B cell (primary cell): ENCODE data around the gene FUCA1. TPM values are rescaled to one million over a fixed set of nuclear protein-coding genes. Genes with fewer than 3 reads are reported as not detected.

ENCODE experiments used
- ATAC-seq: fragments of 200-7000 bp; cut with Tn5 transposase; one replicate; pipeline ENCODE4 v1.10.0; 2021; ENCODE audit warnings: low read depth, mild to moderate bottlenecking, moderate number of reproducible peaks, moderate library complexity
- CTCF ChIA-PET: fragments of 350-600 bp; sonication (Branson Sonifier 250); formaldehyde crosslinking; loops from one replicate; lab custom pipeline; 2021; ENCODE audit warnings: antibody characterized with exemption, inconsistent platforms; lab: Charles Lee
- POLR2A ChIA-PET: fragments of 350-600 bp; sonication (Branson Sonifier 250); formaldehyde crosslinking; loops from one replicate; lab custom pipeline; 2021; ENCODE audit warnings: antibody characterized with exemption; lab: Charles Lee
- DNase-seq: peaks from one replicate; pipeline ENCODE4 v3.0.0; 2013
- H2AFZ ChIP-seq: 2 replicates; pipeline ENCODE4 v1.6.1; 2012; ENCODE audit warnings: mild to moderate bottlenecking, low read depth, low read length; ENCODE audit not compliant: insufficient read depth, poor library complexity, severe bottlenecking
- H3K27ac ChIP-seq, 2 donors: 1 replicate in 1 of 2; 2 replicates in 1 of 2; pipeline ENCODE4 v1.5.1; 2012 to 2013; ENCODE audit warnings: low read length in 2 of 2, mild to moderate bottlenecking in 2 of 2, moderate library complexity in 1 of 2
- H3K27me3 ChIP-seq, 4 experiments: fragments of 200-600 bp in 1 of 4; sonication (generic) in 1 of 4; replicated peaks in 1 of 4; 1 replicate in 2 of 4; 2 replicates in 2 of 4; pipeline versions ENCODE4 v1.6.1 to v1.7.0; 2013 to 2016; ENCODE audit warnings: low read length in 3 of 4, mild to moderate bottlenecking in 2 of 4, mixed read lengths in 1 of 4, moderate library complexity in 1 of 4; ENCODE audit not compliant: insufficient read depth in 4 of 4, control insufficient read depth in 3 of 4; ENCODE audit errors: control extremely low read depth in 1 of 4
- H3K36me3 ChIP-seq, 2 experiments: replicated peaks in 1 of 2; 1 replicate in 1 of 2; 2 replicates in 1 of 2; pipeline versions ENCODE4 v1.6.1 to v1.7.1; 2013; ENCODE audit warnings: low read length in 1 of 2; ENCODE audit not compliant: insufficient read depth in 2 of 2, control insufficient read depth in 1 of 2; ENCODE audit errors: control extremely low read depth in 1 of 2, extremely low read depth in 1 of 2
- H3K4me1 ChIP-seq, 2 donors: fragments of 200-600 bp in 1 of 2; sonication (generic) in 1 of 2; 1 replicate in 1 of 2; 2 replicates in 1 of 2; pipeline versions ENCODE4 v1.5.1 to v1.6.1; 2013 to 2017; ENCODE audit warnings: low read length in 2 of 2; ENCODE audit not compliant: control insufficient read depth in 2 of 2, insufficient read depth in 2 of 2
- H3K4me2 ChIP-seq: replicated peaks from 2 replicates; pipeline ENCODE3; 2012; ENCODE audit warnings: mild to moderate bottlenecking, low read depth, low read length; ENCODE audit not compliant: poor library complexity, severe bottlenecking
- H3K4me3 ChIP-seq, 5 experiments: fragments of 200-600 bp in 1 of 5; sonication (generic) in 1 of 5; 1 replicate in 3 of 5; 2 replicates in 2 of 5; pipeline versions ENCODE4 v1.5.1 to v1.7.0; 2011 to 2016; ENCODE audit warnings: low read length in 4 of 5, mild to moderate bottlenecking in 4 of 5, low read depth in 2 of 5, control low read depth in 1 of 5, moderate library complexity in 1 of 5; ENCODE audit not compliant: insufficient read depth in 1 of 5; ENCODE audit errors: control extremely low read depth in 1 of 5, extremely low read depth in 1 of 5
- H3K79me2 ChIP-seq: fragments of 200-600 bp; sonication (generic); one replicate; pipeline ENCODE4 v1.6.0; 2016; ENCODE audit warnings: low read length; ENCODE audit not compliant: control insufficient read depth, insufficient read depth
- H3K9ac ChIP-seq: fragments of 200-600 bp; sonication (generic); 2 replicates; pipeline ENCODE4 v1.6.1; 2017; ENCODE audit warnings: mild to moderate bottlenecking, low read length, moderate library complexity
- H3K9me3 ChIP-seq, 3 donors: one replicate each; pipeline versions ENCODE4 v1.6.1 to v1.7.1; 2013; ENCODE audit warnings: low read length in 2 of 3; ENCODE audit not compliant: control insufficient read depth in 2 of 3, insufficient read depth in 1 of 3; ENCODE audit errors: control extremely low read depth in 1 of 3
- H4K20me1 ChIP-seq: 2 replicates; pipeline ENCODE4 v1.6.0; 2012; ENCODE audit warnings: mild to moderate bottlenecking, low read length; ENCODE audit not compliant: insufficient read depth, control insufficient read depth, poor library complexity, severe bottlenecking
- H3K27ac Mint-ChIP-seq: one replicate; pipeline ENCODE4 v1.8.0; 2021; ENCODE audit warnings: mixed read lengths
- H3K27me3 Mint-ChIP-seq: one replicate; pipeline ENCODE4 v1.8.0; 2021; ENCODE audit warnings: mixed read lengths
- H3K4me1 Mint-ChIP-seq: one replicate; pipeline ENCODE4 v1.8.0; 2021; ENCODE audit warnings: mixed read lengths
- H3K4me3 Mint-ChIP-seq: one replicate; pipeline ENCODE4 v1.8.0; 2021; ENCODE audit warnings: mixed read lengths
- H3K9me3 Mint-ChIP-seq: one replicate; pipeline ENCODE4 v1.8.0; 2022; ENCODE audit warnings: mixed read lengths; ENCODE audit not compliant: insufficient read depth
- CTCF ChIP-seq: fragments of 200-600 bp; IDR thresholded peaks from one replicate; pipeline ENCODE4 v1.8.0; 2022; ENCODE audit warnings: antibody characterized with exemption, mild to moderate bottlenecking
- EZH2 ChIP-seq: IDR thresholded peaks from 2 replicates; pipeline ENCODE4 v1.6.1; 2012; ENCODE audit warnings: borderline replicate concordance, low read depth, mild to moderate bottlenecking, moderate library complexity, low read length; ENCODE audit not compliant: insufficient read depth, poor library complexity, severe bottlenecking
- WGBS: methylation state at CpG from one replicate; pipeline ENCODE4 v1.1.5; 2013; ENCODE audit warnings: missing lambda C conversion rate; ENCODE audit not compliant: insufficient coverage; 5-methylcytosine and 5-hydroxymethylcytosine counted together
- intact Hi-C: fragments of 100-400 bp; cut with micrococcal nuclease; formaldehyde crosslinking; loops from one replicate; pipeline ENCODE4 v1.10.0; 2022
- polyA plus RNA-seq: library from polyadenylated mRNA; depleted of rRNA; stranded (reverse); fragments of >200 nt; gene quantifications from 2 replicates; pipeline ENCODE4 v1.2.3, GENCODE V29; 2012
- total RNA-seq, 2 donors: library from RNA; stranded (reverse); fragments of 120-200 nt in 1 of 2; gene quantifications; 1 replicate in 1 of 2; 2 replicates in 1 of 2; pipeline versions ENCODE4 v1.2.3 to v1.2.4, GENCODE V29; 2013 to 2022

The FUCA1 gene
- total and polyA plus RNA-seq, 2 donors (not counting 1 experiment from before 2014, with no cell fraction given), result 8.0 to 19.3 TPM

- H3K79me2 ChIP-seq, result peaks cover 46% of the 10 kb centered on the region
- no peak overlapping the region for H3K27ac ChIP-seq
- H3K9me3 ChIP-seq, result no peaks in the 10 kb centered on the region
- ChIA-PET POLR2A (no interaction called here), CTCF (interaction anchor here (0.9 to 6.6 kb wide), 4 partner anchors 40 to 55 kb away, joined by 5 to 40 read pairs (median 6); partner anchors contain the start of gene HMGCL)
- Mint-ChIP-seq H3K27ac (no peak overlapping the region), H3K4me1 (peaks cover 32% of the 10 kb centered on the region), H3K9me3 (no peaks in the 10 kb centered on the region), H3K27me3 (no peaks in the 10 kb centered on the region), H3K4me3 (no peak overlapping the region)
- no peak overlapping the region for H2AFZ ChIP-seq
- no peak for DNase-seq
- peaks cover 18% of the 10 kb centered on the region in 2 donors for H3K4me1 ChIP-seq
- no peak overlapping the region for H3K4me3 ChIP-seq
- 88% methylated on average over 9 of the region's 13 CpGs for WGBS
- peaks cover 10% of the 10 kb centered on the region for H4K20me1 ChIP-seq
- H3K36me3 ChIP-seq, result peaks cover 0 to 31% of the 10 kb centered on the region in 2 experiments
- ATAC-seq, result no peak
- no peak overlapping the region for H3K9ac ChIP-seq
- H3K27me3 ChIP-seq, result no peaks in the 10 kb centered on the region
- H3K4me2 ChIP-seq, result no peak overlapping the region
- intact Hi-C loops, result no loop called here
- TF ChIP-seq EZH2 (no peak), CTCF (no peak)
Observed at GRCh38 chr1:23864801-23865542, 3.1 kb downstream of the FUCA1 start.

- no peak overlapping the region for H3K4me3 Mint-ChIP-seq
Observed at GRCh38 chr1:23862640-23863039, 5.5 kb downstream of the FUCA1 start.

More at GRCh38 chr1:23862640-23863039, 5.5 kb downstream of the FUCA1 start:
- no peak for TF ChIP-seq CTCF
- TF ChIP-seq EZH2, result no peak
- Histone ChIP-seq H3K36me3 (peaks cover 0 to 42% of the 10 kb centered on the region in 2 experiments), H3K27ac (no peak overlapping the region), H3K4me1 (peaks cover 8 to 9% of the 10 kb centered on the region in 2 donors), H3K4me2 (no peak overlapping the region), H3K9me3 (no peaks in the 10 kb centered on the region), H3K79me2 (peaks cover 30% of the 10 kb centered on the region), H3K4me3 (no peak overlapping the region), H2AFZ (no peak overlapping the region), H4K20me1 (peaks cover 9% of the 10 kb centered on the region), H3K9ac (no peak overlapping the region), H3K27me3 (no peaks in the 10 kb centered on the region)
- no CpG with 5 or more reads among the region's 3 CpGs for WGBS
- ATAC-seq (no peak), DNase-seq (no peak)
- Mint-ChIP-seq H3K27me3 (no peaks in the 10 kb centered on the region), H3K4me1 (peaks cover 20% of the 10 kb centered on the region), H3K27ac (no peak overlapping the region), H3K9me3 (no peaks in the 10 kb centered on the region)
- ChIA-PET POLR2A (no interaction called here), CTCF (interaction anchor here (0.7 to 1.7 kb wide), 2 partner anchors 52 to 91 kb away, joined by 3 to 10 read pairs; no protein-coding TSS in a partner anchor)
- intact Hi-C loops, result no loop called here
